Endothelial cell of umbilical vein (primary cell): ENCODE measurements around the gene RNF169. TPM values are rescaled to one million over a fixed set of nuclear protein-coding genes. Genes with fewer than 3 reads are reported as not detected.
A peak's percentile ranks its signal among the peaks of the same experiment; 100 is the strongest.

ENCODE experiments used
- BruUV-seq: library from RNA; stranded (reverse); fragments of 400-500 nt; replicated peaks from 2 replicates; lab custom pipeline; 2021; lab: Mats Ljungman, UMichigan
- CTCF ChIA-PET: fragments of 300-600, 350-600 bp; sonication (Branson Sonifier 250); formaldehyde crosslinking; loops from one replicate; lab custom pipeline; 2021; ENCODE audit warnings: antibody characterized with exemption, inconsistent platforms; lab: Charles Lee
- POLR2A ChIA-PET: fragments of 300-600, 350-600 bp; sonication (Branson Sonifier 250); formaldehyde crosslinking; loops from one replicate; lab custom pipeline; 2021; ENCODE audit warnings: antibody characterized with exemption, inconsistent platforms; lab: Charles Lee
- DNase-seq: peaks from one replicate; pipeline ENCODE4 v3.0.0-alpha.2; 2011; ENCODE audit warnings: low read depth, low spot score
- FAIRE-seq: peaks from 2 replicates; lab custom pipeline; 2011; peaks lifted over from hg19 to GRCh38; lab: Jason Lieb, UNC
- H2AFZ ChIP-seq: 2 replicates; pipeline ENCODE4 v1.6.0; 2012; ENCODE audit warnings: low read depth, low read length, control low read depth, inconsistent platforms
- H3K27ac ChIP-seq: 2 replicates; pipeline ENCODE4 v1.5.1; 2011; ENCODE audit warnings: low read depth, mild to moderate bottlenecking, control low read depth, low read length, moderate library complexity; ENCODE audit not compliant: insufficient read depth
- H3K27me3 ChIP-seq, 2 experiments: 2 replicates each; pipeline versions ENCODE4 v1.6.0 to v1.6.1; 2011; ENCODE audit warnings: low read length in 2 of 2, mixed read lengths in 1 of 2; ENCODE audit not compliant: control insufficient read depth in 2 of 2, insufficient read depth in 2 of 2
- H3K36me3 ChIP-seq, 2 experiments: 2 replicates in 1 of 2; 3 replicates in 1 of 2; pipeline ENCODE4 v1.5.1; 2011; ENCODE audit warnings: low read length in 2 of 2, mild to moderate bottlenecking in 1 of 2, moderate library complexity in 1 of 2; ENCODE audit not compliant: control insufficient read depth in 2 of 2, insufficient read depth in 2 of 2; ENCODE audit errors: extremely low read depth in 1 of 2
- H3K4me1 ChIP-seq: 3 replicates; pipeline ENCODE4 v1.5.1; 2011; ENCODE audit warnings: mild to moderate bottlenecking, low read length; ENCODE audit not compliant: control insufficient read depth, insufficient read depth; ENCODE audit errors: extremely low read depth
- H3K4me2 ChIP-seq: 2 replicates; pipeline ENCODE4 v1.6.1; 2011; ENCODE audit warnings: low read length, control low read depth, mixed read lengths; ENCODE audit not compliant: insufficient read depth
- H3K4me3 ChIP-seq, 3 experiments: fragments of 200-600 bp in 1 of 3; sonication (generic), shearing (Covaris generic) in 1 of 3; replicated peaks in 1 of 3; 2 replicates each; pipeline ENCODE4 v1.5.1; 2011 to 2016; ENCODE audit warnings: control low read depth in 3 of 3, low read length in 3 of 3, mild to moderate bottlenecking in 2 of 3, inconsistent platforms in 1 of 3, low read depth in 1 of 3, moderate library complexity in 1 of 3; ENCODE audit not compliant: insufficient read depth in 1 of 3
- H3K79me2 ChIP-seq: 2 replicates; pipeline ENCODE4 v1.6.0; 2012; ENCODE audit warnings: low read length, inconsistent platforms; ENCODE audit not compliant: control insufficient read depth, insufficient read depth
- H3K9ac ChIP-seq: replicated peaks from 2 replicates; pipeline ENCODE3; 2011; ENCODE audit warnings: low read length, control low read depth; ENCODE audit not compliant: insufficient read depth; ENCODE audit errors: extremely low read depth
- H3K9me1 ChIP-seq: replicated peaks from 3 replicates; pipeline ENCODE4 v1.6.0; 2011; ENCODE audit warnings: mild to moderate bottlenecking, low read length; ENCODE audit not compliant: control insufficient read depth, insufficient read depth; ENCODE audit errors: extremely low read depth
- H3K9me3 ChIP-seq: replicated peaks from 2 replicates; pipeline ENCODE4 v1.5.1; 2012; ENCODE audit warnings: low read length, inconsistent platforms; ENCODE audit not compliant: control insufficient read depth, insufficient read depth
- H4K20me1 ChIP-seq: replicated peaks from 2 replicates; pipeline ENCODE3; 2011; ENCODE audit warnings: mild to moderate bottlenecking, low read length; ENCODE audit not compliant: control insufficient read depth, insufficient read depth; ENCODE audit errors: extremely low read depth
- EZH2 ChIP-seq: IDR thresholded peaks from 2 replicates; pipeline ENCODE4 v1.6.1; 2012; ENCODE audit warnings: borderline replicate concordance, low read depth, mild to moderate bottlenecking, moderate library complexity, low read length, inconsistent platforms; ENCODE audit not compliant: severe bottlenecking
- FOS ChIP-seq: IDR thresholded peaks from 2 replicates; pipeline ENCODE4 v1.6.1; 2011; ENCODE audit warnings: mild to moderate bottlenecking, low read length, moderate library complexity, borderline replicate concordance; ENCODE audit not compliant: insufficient read depth
- GATA2 ChIP-seq: IDR thresholded peaks from 2 replicates; pipeline ENCODE4 v1.7.0; 2011; ENCODE audit warnings: low read depth, mild to moderate bottlenecking, moderate library complexity, mixed read lengths, low read length; ENCODE audit not compliant: insufficient read length, insufficient read depth
- JUN ChIP-seq: IDR thresholded peaks from 2 replicates; pipeline ENCODE4 v1.6.1; 2011; ENCODE audit warnings: borderline replicate concordance, low read depth; ENCODE audit not compliant: insufficient read length, insufficient read depth
- MYC ChIP-seq: IDR thresholded peaks from one replicate; pipeline ENCODE4 v1.6.1; 2011; ENCODE audit warnings: mild to moderate bottlenecking, low read depth, low read length
- POLR2A ChIP-seq: IDR thresholded peaks from 2 replicates; pipeline ENCODE4 v1.6.1; 2012; ENCODE audit warnings: low read depth, mild to moderate bottlenecking, control low read depth, low read length
- POLR2AphosphoS5 ChIP-seq: IDR thresholded peaks from 2 replicates; pipeline ENCODE4 v1.6.1; 2012; ENCODE audit warnings: low read depth, mild to moderate bottlenecking, control low read depth, low read length, moderate library complexity; ENCODE audit not compliant: insufficient read depth
- dilution Hi-C: fragments of 300-500 bp; cut with MboI; formaldehyde crosslinking; loops from one replicate; pipeline ENCODE4 v1.15.0; 2019; ENCODE audit warnings: low sequenced_read_pairs; ENCODE audit not compliant: extremely low pct_ligation_motif_present
- intact Hi-C: fragments of 100-400 bp; cut with micrococcal nuclease; formaldehyde crosslinking; loops from one replicate; pipeline ENCODE4 v1.10.0; 2022
- polyA plus RNA-seq, 4 experiments: library from polyadenylated mRNA; depleted of rRNA in 3 of 4; stranded (reverse) in 3 of 4; unstranded in 1 of 4; fragments of >200 nt; gene quantifications; 2 replicates each; pipeline versions ENCODE4 v1.2.1 to v1.2.3, GENCODE V29; 2011 to 2012; ENCODE audit warnings: missing spikeins in 1 of 4
- total RNA-seq: library from RNA; stranded (reverse); gene quantifications from 2 replicates; pipeline ENCODE4 v1.2.3, GENCODE V29; 2021
- TF ChIP-seq, protein P1 (sequence below), 2 donors: IDR thresholded peaks; 1 replicate in 1 of 2; 2 replicates in 1 of 2; pipeline ENCODE4 v1.5.1; 2011; ENCODE audit warnings: low read length in 2 of 2, mild to moderate bottlenecking in 2 of 2, moderate library complexity in 2 of 2, control low read depth in 1 of 2, inconsistent platforms in 1 of 2, low read depth in 1 of 2; ENCODE audit not compliant: insufficient read depth in 1 of 2; ENCODE audit errors: extremely low read depth in 1 of 2
- TF ChIP-seq, protein P2 (sequence below): IDR thresholded peaks from 2 replicates; pipeline ENCODE4 v1.6.1; 2011; ENCODE audit not compliant: insufficient read depth, insufficient read length

RNF169 gene
- total and polyA plus RNA-seq, 2 donors (not counting 3 experiments of a cell fraction or from before 2014, with no cell fraction given), result 5.8 to 21.3 TPM

DNA sequence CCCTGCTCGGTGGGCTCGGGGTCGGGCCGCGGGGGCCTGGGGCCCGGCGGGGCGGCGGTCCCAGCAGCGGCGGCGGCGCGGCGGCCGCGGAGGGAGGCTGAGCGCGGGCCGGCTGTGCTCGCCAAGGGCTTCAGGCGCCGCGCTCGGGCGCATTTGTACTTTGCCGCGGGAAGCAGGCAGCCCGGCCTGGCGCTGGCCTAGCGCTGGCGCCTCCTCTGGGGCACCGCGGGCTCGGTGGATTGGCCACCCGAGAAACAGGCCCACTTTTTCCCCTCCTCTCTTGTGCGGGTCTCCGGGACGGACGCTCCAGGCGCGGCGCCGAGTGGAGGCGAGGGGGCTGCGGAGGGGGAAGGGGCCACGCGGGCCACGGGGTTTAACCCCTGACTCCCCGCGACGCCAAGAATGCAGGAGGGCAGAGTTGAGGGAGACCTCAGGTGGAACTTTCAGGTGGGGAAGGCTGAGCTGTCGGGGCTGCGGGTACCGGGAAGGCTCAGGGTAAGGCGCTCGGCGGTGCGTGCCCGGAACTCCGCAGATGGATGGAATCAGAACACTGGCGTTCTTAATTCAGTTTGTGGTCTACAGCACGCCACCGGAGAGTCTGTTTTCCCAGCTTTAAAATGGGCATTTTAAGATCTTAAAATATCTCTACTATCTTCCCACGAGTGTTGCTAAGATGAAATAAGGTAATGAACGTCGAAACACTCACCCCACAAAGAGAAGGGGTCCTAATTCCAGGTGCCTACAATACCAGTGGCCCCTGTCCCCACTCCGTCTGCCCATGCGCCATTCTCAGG lies 17.2 kb upstream of the RNF169 start, which contains the start of gene CHRDL2:
Gene CHRDL2, minus strand, starts transcription at position 126 of the 794 bp plus-strand sequence. CDS start 538 bp downstream, outside the sequence.
- H3K4me1 ChIP-seq, result no peaks in the 10 kb centered on the region
- DNase-seq (no peak), FAIRE-seq (no peak)
- H3K27me3 ChIP-seq, result peaks cover 65 to 69% of the 10 kb centered on the region in 2 experiments
- H3K36me3 ChIP-seq, result no peaks in the 10 kb centered on the region
- H3K79me2 ChIP-seq, result no peaks in the 10 kb centered on the region
- no peaks in the 10 kb centered on the region for H3K9me1 ChIP-seq
- ChIA-PET CTCF (no interaction called here), POLR2A (no interaction called here)
- no peaks in the 10 kb centered on the region for H4K20me1 ChIP-seq
- no peak within 1 kb of the TSS for H3K27ac ChIP-seq
- H2AFZ ChIP-seq, result no peak within 1 kb of the TSS
- H3K4me2 ChIP-seq, result no peak within 1 kb of the TSS
- TF ChIP-seq POLR2A (no peak), EZH2 (peak; percentile 49)
- TF ChIP-seq, protein P1, sequence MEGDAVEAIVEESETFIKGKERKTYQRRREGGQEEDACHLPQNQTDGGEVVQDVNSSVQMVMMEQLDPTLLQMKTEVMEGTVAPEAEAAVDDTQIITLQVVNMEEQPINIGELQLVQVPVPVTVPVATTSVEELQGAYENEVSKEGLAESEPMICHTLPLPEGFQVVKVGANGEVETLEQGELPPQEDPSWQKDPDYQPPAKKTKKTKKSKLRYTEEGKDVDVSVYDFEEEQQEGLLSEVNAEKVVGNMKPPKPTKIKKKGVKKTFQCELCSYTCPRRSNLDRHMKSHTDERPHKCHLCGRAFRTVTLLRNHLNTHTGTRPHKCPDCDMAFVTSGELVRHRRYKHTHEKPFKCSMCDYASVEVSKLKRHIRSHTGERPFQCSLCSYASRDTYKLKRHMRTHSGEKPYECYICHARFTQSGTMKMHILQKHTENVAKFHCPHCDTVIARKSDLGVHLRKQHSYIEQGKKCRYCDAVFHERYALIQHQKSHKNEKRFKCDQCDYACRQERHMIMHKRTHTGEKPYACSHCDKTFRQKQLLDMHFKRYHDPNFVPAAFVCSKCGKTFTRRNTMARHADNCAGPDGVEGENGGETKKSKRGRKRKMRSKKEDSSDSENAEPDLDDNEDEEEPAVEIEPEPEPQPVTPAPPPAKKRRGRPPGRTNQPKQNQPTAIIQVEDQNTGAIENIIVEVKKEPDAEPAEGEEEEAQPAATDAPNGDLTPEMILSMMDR (IDR thresholded peaks at IDR 0.05; ENCODE audit: extremely low read depth in 1 of 2, insufficient read depth in 1 of 2, low read depth in 1 of 2, low read length in 2 of 2), result peak in 1 of 2 donors; percentile 1
- H3K9me3 ChIP-seq, result no peaks in the 10 kb centered on the region
- no TSS peak for BruUV-seq
- peak within 1 kb of the TSS in 1 of 3 experiments; percentile 9 for H3K4me3 ChIP-seq
- no peak within 1 kb of the TSS for H3K9ac ChIP-seq
- dilution Hi-C loops (no loop called here), intact Hi-C loops (loop anchor here (10.0 kb wide), 1 partner anchor 277 kb away; no protein-coding TSS in a partner anchor)

DNA sequence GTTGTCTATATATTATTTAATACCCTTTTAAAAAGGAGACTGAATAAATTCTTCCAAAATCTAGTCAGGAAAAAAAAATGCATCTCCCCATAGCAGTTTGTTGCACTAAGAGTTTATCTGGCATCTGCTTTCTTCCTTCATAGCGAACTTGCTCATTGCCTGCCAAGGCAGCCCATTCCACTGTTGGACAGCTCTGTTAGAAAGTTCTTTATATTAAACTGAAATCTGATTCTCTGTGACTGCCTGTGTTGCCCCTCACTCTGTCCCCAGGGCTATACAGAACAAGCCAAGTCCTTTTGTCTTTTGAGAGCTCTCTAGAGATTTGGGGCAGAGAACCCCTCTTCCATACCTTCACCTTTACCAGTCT lies 14.1 kb upstream of the RNF169 start:
- intact Hi-C loops, result loop anchor here (10.0 kb wide), 1 partner anchor 280 kb away; no protein-coding TSS in a partner anchor

More for the DNA sequence above, 14.1 kb upstream of the RNF169 start:
- TF ChIP-seq POLR2AphosphoS5, result no peak
- TF ChIP-seq, protein P2, sequence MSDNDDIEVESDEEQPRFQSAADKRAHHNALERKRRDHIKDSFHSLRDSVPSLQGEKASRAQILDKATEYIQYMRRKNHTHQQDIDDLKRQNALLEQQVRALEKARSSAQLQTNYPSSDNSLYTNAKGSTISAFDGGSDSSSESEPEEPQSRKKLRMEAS, result no peak
- TF ChIP-seq MYC, result no peak
- no peak for TF ChIP-seq EZH2
- TF ChIP-seq, protein P1 (IDR thresholded peaks at IDR 0.05; ENCODE audit: extremely low read depth in 1 of 2, insufficient read depth in 1 of 2, low read depth in 1 of 2, low read length in 2 of 2), result no peak
- TF ChIP-seq GATA2, result no peak
- TF ChIP-seq FOS, result no peak
- TF ChIP-seq POLR2A, result no peak
- no peak for TF ChIP-seq JUN
- H3K9me1 ChIP-seq, result no peaks in the 10 kb centered on the region
- no peak overlapping the region for H3K4me2 ChIP-seq
- no peak for FAIRE-seq
- no peak overlapping the region for H2AFZ ChIP-seq
- H3K27ac ChIP-seq, result no peak overlapping the region
- DNase-seq, result no peak
- no peaks in the 10 kb centered on the region for H3K36me3 ChIP-seq
- H3K27me3 ChIP-seq, result peaks cover 52 to 61% of the 10 kb centered on the region in 2 experiments
- CTCF ChIA-PET, result interaction anchor here (0.7 to 2.7 kb wide), 4 partner anchors 9 to 137 kb away, joined by 3 to 17 read pairs (median 10); no protein-coding TSS in a partner anchor
- no peak overlapping the region for H3K4me3 ChIP-seq
- dilution Hi-C loops, result no loop called here
- no peaks in the 10 kb centered on the region for H3K9me3 ChIP-seq
- POLR2A ChIA-PET, result no interaction called here
- no peaks in the 10 kb centered on the region for H3K79me2 ChIP-seq
- H3K9ac ChIP-seq, result no peak overlapping the region
- BruUV-seq, result no TSS peak
- no peaks in the 10 kb centered on the region for H4K20me1 ChIP-seq
- H3K4me1 ChIP-seq, result no peaks in the 10 kb centered on the region
